HG02623 (cell line): ENCODE results near the gene KIAA1671.
"Not testable (repeated sequence)": the region's sequence is repeated elsewhere in the genome, so short reads cannot be mapped to it uniquely, and the experiment has no call there.

Source experiments
- ATAC-seq: cut with Tn5 transposase; IDR thresholded peaks from one replicate; pipeline ENCODE4 v1.9.1; 2021; ENCODE audit warnings: moderate library complexity; ENCODE audit not compliant: unreplicated experiment

KIAA1671 gene

DNA sequence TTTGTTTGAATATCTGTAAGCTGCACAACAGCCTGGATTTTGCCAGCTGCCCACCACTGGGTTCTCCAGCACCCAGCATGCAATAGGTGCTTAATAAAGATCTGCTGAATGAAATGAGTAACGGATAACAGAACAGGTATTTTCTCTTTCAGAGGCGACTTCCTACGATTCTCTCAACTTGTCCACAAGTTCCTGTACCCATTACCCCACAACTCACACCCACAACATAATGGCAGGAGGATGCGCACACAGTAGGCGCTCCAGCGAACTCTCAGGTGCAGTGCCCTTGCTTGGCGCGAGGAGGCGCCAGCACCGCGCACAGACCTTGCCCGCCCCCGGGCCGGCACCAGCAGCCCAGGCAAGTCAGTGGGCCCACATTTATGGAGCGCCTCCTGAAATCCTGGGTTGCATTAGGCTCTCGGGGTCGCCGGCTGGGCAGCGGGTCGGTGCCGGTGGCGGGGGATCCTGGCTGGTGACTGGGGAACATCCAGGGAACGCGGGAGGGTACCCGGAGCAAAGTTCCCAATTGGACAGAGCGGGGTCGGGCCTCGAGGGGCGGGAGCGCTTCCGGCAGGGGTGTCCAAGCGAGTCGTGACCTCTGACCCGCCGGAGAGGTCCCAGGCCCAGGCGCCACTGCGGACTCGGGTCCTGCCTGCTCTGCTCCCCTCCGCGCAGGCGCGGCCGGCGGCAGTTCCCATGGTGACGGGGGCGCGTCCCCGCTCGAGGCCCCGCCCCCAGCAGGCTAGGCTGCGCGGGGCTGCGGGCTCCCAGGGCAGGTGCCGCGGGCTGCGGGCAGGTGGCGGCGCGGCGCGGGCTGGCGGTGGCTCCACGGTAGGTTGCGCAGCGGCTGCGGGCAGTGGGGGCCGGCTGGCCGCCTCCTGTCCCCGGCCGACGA, at the start of gene KIAA1671:
TSS of gene KIAA1671 (plus strand) at position 775 of the 895 bp plus-strand sequence. CDS start 75,284 bp downstream, outside the sequence.
- no peak for ATAC-seq

- ATAC-seq, result no peak
These were observed 46.6 kb upstream of the KIAA1671 start for GRCh38 chr22:24905909-24906308.

- not testable (repeated sequence) for ATAC-seq
These were observed 45.4 kb upstream of the KIAA1671 start for GRCh38 chr22:24907101-24907500.

DNA sequence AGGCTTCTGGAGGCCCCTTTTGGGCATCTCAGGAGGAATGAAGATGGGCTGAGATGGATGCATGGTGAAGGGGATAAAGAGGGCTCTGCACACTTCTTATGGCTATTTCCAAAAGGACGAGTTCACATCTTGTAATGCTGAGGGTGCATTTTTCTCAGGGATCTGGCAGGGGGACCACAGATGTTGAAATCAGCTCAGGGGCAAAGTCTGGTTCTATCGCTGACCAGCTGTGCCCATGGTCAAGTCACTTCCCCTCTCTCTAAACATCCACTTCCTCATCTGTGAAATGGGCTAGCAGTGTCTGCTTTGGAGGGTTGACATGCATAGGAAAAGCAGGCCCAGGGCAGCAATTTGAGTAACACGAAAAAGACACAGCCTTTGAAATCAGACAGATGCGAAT, 32.5 kb upstream of the KIAA1671 start:
- ATAC-seq, result no peak

DNA sequence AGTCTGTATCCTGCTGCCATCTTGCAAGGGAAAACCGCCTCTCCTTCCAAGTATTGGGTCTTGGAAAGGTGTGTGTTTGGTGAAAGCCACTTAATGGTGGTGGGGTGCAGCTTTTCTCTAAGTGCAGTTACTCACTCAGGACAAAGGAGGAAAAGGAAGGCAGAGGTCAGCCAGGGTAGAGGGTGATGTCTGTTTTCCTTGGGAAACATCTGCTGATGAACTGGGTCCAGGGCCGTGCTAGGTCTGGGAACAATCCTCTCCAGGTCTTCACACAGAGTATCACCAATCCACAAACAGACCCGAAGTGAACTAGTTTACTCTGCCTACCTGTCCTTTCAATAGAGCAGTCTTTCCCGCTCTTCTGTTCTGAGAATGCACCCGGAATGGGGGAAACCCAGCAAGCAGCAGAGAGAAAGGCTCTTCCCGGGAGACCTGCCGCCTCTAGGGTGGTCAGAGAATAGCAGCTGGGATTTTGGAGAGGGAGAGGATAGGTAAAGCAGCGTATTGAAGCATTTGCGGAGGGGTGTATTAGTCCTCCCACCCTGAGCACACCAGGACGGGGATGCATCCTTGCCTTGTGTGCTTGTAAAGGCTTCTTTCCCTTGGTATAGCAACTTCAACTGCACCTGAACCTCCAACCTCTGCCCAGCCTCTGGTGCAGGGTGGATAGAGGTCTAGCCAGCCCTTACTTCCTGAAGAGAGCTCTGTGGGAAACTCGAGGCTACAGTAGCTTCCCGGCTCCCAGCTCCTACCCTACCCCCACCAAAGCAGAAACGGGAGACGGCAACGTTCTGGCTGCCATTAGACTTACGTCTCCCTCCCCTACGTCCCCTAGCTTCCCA, 26.7 kb upstream of the KIAA1671 start:
- no peak for ATAC-seq

GRCh38 chr22:24926428-24926725, 26.1 kb upstream of the KIAA1671 start:
- no peak for ATAC-seq

GRCh38 chr22:24926849-24927579, 25.5 kb upstream of the KIAA1671 start:
- ATAC-seq, result no peak

DNA sequence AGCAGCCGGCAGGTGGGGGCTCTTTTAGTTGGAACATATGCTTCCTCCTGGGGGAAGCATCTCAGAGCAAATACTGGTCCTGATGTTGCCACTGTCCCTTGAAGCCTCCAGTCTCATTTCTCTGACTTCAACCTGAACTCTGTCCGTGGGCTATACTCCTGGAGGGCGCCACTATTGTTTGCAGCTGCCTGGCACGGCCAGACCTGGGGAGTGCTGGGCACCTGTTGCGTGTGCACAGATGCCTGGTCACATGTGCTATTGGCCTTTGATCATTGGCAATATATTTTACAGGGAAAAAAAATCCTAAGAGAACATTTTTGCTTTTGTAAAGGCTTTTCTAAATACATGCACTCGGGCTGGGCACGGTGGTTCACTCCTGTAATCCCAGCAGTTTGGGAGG, 24.2 kb upstream of the KIAA1671 start:
- ATAC-seq, result no peak

- ATAC-seq, result no peak
These were observed 21.8 kb upstream of the KIAA1671 start for GRCh38 chr22:24930678-24931077.

- ATAC-seq, result no peak
These were observed 16.6 kb upstream of the KIAA1671 start for GRCh38 chr22:24935771-24936483.

- ATAC-seq, result no peak
These were observed 15.4 kb upstream of the KIAA1671 start for GRCh38 chr22:24937114-24937513.

DNA sequence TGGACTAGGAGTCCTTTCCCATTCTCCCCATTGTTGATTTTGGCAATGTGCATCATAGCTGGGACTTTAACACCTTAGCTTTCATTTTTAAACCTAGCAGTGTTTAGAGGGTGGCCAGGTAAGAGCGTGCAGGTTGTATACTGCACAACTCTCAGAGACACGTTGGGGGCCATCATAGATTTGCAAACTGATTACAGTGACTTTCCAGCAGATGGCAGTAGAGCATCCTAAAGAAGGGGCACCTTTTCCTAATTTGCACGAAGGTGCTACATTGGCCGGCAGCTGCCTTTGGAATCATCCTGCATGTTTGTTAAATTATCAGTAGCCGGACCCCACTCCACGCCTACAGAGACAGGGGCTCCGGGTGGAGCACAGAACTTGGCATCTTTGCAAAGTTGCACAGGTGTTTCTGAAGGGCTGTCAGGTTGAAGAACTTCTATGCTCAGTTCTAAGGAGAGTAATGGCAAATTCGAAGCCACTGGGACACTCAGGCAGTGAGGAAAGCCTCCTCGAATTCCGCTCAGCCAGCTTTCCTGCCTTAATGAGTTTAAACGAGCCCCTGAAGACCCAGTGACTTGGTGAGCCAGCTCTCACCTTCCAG, 13.7 kb upstream of the KIAA1671 start:
- ATAC-seq, result no peak

- no peak for ATAC-seq
These were observed 10.2 kb upstream of the KIAA1671 start for GRCh38 chr22:24942301-24942700.

DNA sequence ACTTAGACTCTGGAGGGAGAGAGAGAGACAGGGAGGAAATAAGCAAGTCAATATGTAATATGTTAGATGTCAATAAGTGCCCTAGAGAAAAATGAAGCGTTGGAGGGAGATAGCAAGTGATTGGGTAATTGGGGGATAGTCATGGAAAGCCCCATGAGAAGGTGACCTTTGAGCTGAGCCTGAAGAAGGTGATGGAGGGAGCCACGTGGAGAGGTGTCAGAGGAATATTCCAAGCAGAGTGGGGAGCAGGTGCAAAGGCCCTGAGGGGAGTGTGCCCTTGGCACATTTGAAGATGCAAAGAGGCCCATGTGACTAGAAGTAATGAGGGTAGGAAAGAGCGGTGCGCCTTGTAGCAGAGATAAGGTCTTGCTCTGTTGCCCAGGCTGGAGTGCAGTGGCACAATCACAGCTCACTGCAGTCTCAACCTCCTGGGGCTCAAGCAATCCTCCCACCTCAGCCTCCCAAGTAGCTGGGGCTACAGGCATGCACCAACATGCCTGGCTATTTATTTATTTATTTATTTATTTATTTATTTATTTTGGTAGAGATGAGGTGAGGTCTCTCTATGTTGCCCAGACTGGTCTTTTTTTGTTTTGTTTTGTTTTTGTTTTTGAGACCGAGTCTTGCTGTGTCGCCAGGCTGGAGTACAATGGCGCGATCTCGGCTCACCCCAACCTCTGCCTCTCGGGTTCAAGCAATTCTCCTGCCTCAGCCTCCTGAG, 8.1 kb upstream of the KIAA1671 start:
- no peak for ATAC-seq

DNA sequence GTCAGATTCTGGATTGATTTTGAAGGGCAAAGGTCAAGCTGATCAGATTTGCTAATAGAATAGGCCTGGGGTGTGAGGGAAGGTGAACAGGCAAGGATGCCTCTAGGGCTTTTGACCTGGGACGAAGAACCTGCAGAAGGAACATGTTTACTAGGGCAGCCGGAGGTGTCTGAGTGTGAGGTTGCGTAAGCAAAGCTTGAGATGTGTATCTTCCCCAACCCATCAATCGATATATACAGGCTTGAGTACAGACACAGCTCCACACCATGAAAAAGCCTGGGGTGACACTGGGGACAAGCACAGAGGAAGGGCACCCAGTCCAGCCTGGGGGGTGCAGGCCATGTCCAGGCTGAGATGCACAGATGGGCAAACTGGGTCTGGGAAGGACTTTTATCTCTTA, 7.1 kb upstream of the KIAA1671 start:
- no peak for ATAC-seq

- no peak for ATAC-seq
These were observed 5.1 kb upstream of the KIAA1671 start for GRCh38 chr22:24947383-24947782.

DNA sequence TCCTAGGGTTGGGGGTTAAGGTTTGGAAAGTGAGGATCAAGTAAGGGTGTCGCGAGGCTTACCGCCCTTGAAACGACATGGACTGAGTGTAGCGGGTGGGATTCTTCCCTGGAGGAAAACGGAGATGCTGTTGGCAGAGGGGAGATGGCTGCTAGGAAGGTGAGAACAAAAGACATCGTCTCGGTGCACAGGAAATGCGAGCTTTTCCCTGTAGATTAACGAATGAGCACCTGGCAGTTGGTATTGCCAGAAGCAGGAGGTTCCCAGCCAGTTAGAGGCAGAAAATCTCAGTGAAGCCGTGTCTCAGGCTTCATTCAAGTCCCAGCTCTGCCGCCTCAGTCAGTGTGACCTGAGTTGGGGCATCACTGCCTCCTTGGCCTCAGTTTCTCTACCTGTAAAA, 4.6 kb upstream of the KIAA1671 start:
- no peak for ATAC-seq

DNA sequence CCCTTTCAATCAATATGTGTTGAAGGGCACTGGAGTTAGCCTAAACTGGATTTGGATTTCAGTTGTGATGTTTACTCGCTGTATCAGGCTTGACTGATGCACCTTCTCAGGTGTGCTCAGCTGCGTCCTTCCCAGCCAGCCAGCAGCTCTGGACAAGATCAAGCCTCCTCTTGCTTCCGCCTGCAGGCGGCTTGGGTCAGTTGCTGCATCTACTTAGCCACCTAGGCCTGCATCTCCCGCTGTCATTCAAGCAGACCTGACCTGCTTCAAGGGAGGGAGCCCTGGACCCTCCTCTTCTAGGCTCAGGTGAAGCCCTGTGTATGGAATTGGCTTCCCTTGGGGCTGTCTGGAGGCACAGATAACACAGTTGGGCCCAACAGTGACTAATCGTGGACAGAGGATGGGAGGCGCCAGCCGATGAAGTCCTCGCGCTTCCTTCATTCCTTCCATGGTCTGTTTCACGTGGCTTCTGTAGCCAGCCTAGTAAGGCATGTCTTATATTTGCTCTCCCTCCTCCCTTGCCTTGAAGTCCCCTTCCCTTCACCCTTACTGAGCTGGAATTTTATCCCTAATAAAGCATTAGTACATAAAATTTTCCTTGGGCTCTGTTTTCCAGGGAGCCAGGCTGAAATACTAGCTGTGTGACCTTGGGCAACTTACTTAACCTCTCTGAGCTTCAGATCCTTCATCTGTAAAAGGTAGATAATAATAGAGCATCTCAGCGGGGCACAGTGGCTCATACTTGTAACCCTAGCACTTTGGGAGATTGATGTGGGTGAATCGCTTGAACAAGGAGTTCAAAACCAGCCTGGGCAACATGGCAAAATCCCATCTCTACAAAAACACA, 3.9 kb upstream of the KIAA1671 start:
- ATAC-seq, result no peak
